Epidermal melanocyte (primary cell): ENCODE data around the gene SMPD1.

Experiments used
- DNase-seq: peaks from one replicate; pipeline ENCODE4 v3.0.0; 2011; ENCODE audit warnings: low spot score; ENCODE audit not compliant: insufficient read length

SMPD1 gene

GRCh38 chr11:6389905-6390717 lies at the start of gene SMPD1:
SMPD1 (plus strand) TSS chr11:6390474; CDS start chr11:6390599, 125 bp downstream.
- peak; percentile 91 for DNase-seq

- DNase-seq, result no peak
Measured at GRCh38 chr11:6345366-6345765, 44.9 kb upstream of the SMPD1 start.

- DNase-seq, result no peak
Measured at GRCh38 chr11:6350043-6350442, 40.2 kb upstream of the SMPD1 start.

- no peak for DNase-seq
Measured at GRCh38 chr11:6350486-6350885, 39.8 kb upstream of the SMPD1 start.

GRCh38 chr11:6351782-6352382 lies 38.4 kb upstream of the SMPD1 start:
- no peak for DNase-seq

GRCh38 chr11:6353367-6353987 lies 36.8 kb upstream of the SMPD1 start:
- DNase-seq, result peak; percentile 28

- no peak for DNase-seq
Measured at GRCh38 chr11:6354651-6355485, 35.4 kb upstream of the SMPD1 start.

GRCh38 chr11:6356503-6357055 lies 33.7 kb upstream of the SMPD1 start:
- no peak for DNase-seq

GRCh38 chr11:6357222-6357621 lies 33.1 kb upstream of the SMPD1 start:
- no peak for DNase-seq

GRCh38 chr11:6360183-6360582 lies 30.1 kb upstream of the SMPD1 start:
- no peak for DNase-seq

- DNase-seq, result no peak
Measured at GRCh38 chr11:6362185-6362872, 27.9 kb upstream of the SMPD1 start.

- peak; percentile 71 for DNase-seq
Measured at GRCh38 chr11:6362873-6363678, 27.2 kb upstream of the SMPD1 start.

GRCh38 chr11:6365659-6366058 lies 24.6 kb upstream of the SMPD1 start:
- no peak for DNase-seq

- DNase-seq, result no peak
Measured at GRCh38 chr11:6371825-6372224, 18.4 kb upstream of the SMPD1 start.

- DNase-seq, result no peak
Measured at GRCh38 chr11:6377902-6378639, 12.2 kb upstream of the SMPD1 start.

GRCh38 chr11:6378640-6378989 lies 11.7 kb upstream of the SMPD1 start:
- DNase-seq, result no peak

- DNase-seq, result no peak
Measured at GRCh38 chr11:6385046-6385777, 5.1 kb upstream of the SMPD1 start.

- DNase-seq, result no peak
Measured at GRCh38 chr11:6387811-6388599, 2.3 kb upstream of the SMPD1 start.
